Esophagus muscularis mucosa (tissue), 4 donors: ENCODE measurements around the gene KCNMB1. TPM values are rescaled to one million over a fixed set of nuclear protein-coding genes. Genes with fewer than 3 reads are reported as not detected.
A peak's percentile ranks its signal among the peaks of the same experiment; 100 is the strongest.

Source experiments
- DNase-seq: peaks from one replicate; pipeline ENCODE4 v3.0.0-alpha.2; 2017; ENCODE audit errors: extremely low spot score
- H3K27ac ChIP-seq, 4 donors: fragments of 200-600 bp; sonication (generic); replicated peaks in 1 of 4; 1 replicate in 3 of 4; 2 replicates in 1 of 4; pipeline ENCODE4 v1.5.1; 2016 to 2019; ENCODE audit warnings: mild to moderate bottlenecking in 1 of 4
- H3K27me3 ChIP-seq, 4 donors: fragments of 200-600 bp; sonication (generic); one replicate each; pipeline versions ENCODE4 v1.5.1 to v1.6.0; 2016 to 2019
- H3K36me3 ChIP-seq, 4 donors: fragments of 200-600 bp; sonication (generic); one replicate each; pipeline ENCODE4 v1.5.1; 2016 to 2019
- H3K4me1 ChIP-seq, 4 donors: fragments of 200-600 bp; sonication (generic); one replicate each; pipeline ENCODE4 v1.5.1; 2016 to 2019
- H3K4me3 ChIP-seq, 4 donors: fragments of 200-600 bp; sonication (generic); 1 replicate in 2 of 4; 2 replicates in 2 of 4; pipeline ENCODE4 v1.5.1; 2016 to 2019; ENCODE audit warnings: mild to moderate bottlenecking in 4 of 4, moderate library complexity in 1 of 4
- H3K9me3 ChIP-seq, 4 donors: fragments of 200-600 bp; sonication (generic); 1 replicate in 3 of 4; 2 replicates in 1 of 4; pipeline ENCODE4 v1.5.1; 2016 to 2019
- EP300 ChIP-seq: sonication (generic); formaldehyde crosslinking; IDR thresholded peaks from one replicate; pipeline ENCODE4 v1.6.1; 2017; ENCODE audit warnings: antibody characterized with exemption
- POLR2A ChIP-seq: fragments of 450-650 bp; IDR thresholded peaks from one replicate; pipeline ENCODE4 v1.6.1; 2017; ENCODE audit warnings: antibody characterized with exemption, moderate library complexity, mild to moderate bottlenecking, low read depth
- POLR2AphosphoS5 ChIP-seq, 2 donors: sonication (generic); formaldehyde crosslinking; IDR thresholded peaks; one replicate each; pipeline ENCODE4 v1.6.1; 2017; ENCODE audit warnings: antibody characterized with exemption in 2 of 2
- WGBS: methylation state at CpG from one replicate; pipeline ENCODE4 v1.1.5; 2018; 5-methylcytosine and 5-hydroxymethylcytosine counted together
- intact Hi-C: fragments of 100-400 bp; cut with DNase I; formaldehyde crosslinking; loops from one replicate; pipeline ENCODE4 v1.15.1; 2023
- total RNA-seq, 4 donors: library from RNA; depleted of rRNA; stranded (reverse); fragments of >200 nt; gene quantifications; one replicate each; pipeline versions ENCODE4 v1.1.0 to v1.2.1, GENCODE V29; 2016
- TF ChIP-seq, protein P1 (sequence below), 3 experiments: fragments of 200-600 bp in 2 of 3; fragments of 450-650 bp in 1 of 3; sonication (generic) in 2 of 3; IDR thresholded peaks; one replicate each; pipeline ENCODE4 v1.5.1; 2017 to 2019; ENCODE audit warnings: antibody characterized with exemption in 3 of 3, mild to moderate bottlenecking in 2 of 3, moderate library complexity in 1 of 3

Gene KCNMB1
- total RNA-seq, 4 donors from 2014 or later: 45.6 to 83.0 (median 78.8) TPM

DNA sequence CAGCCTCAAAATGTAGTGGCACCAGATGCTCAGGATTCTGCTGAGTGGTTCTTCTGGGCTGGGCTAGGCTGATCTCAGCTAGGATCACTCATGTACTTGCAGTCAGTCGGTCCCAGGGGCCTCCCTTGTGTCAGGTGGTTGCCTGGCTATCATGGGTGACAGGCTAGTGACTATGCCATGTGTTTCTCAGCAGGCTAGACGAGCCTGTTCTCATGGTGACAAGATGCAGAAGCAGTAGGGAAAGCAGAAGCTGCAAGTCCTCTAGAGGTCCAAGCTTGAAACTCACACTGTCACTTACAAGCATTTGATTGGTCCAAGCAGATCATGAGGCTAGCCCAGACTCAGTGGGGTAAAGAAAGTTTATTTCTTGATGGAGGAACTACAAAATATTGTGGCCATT is 15.2 kb upstream of the KCNMB1 start:
- Histone ChIP-seq H3K4me1 (peaks cover 0 to 20% (median 16%) of the 10 kb centered on the region in 4 donors), H3K36me3 (no peaks in the 10 kb centered on the region), H3K27ac (no peak overlapping the region), H3K9me3 (peaks cover 0 to 3% (median 0%) of the 10 kb centered on the region in 4 donors), H3K27me3 (no peaks in the 10 kb centered on the region), H3K4me3 (no peak overlapping the region)
- WGBS: 56% methylated on average over 1 of the region's 2 CpGs
- TF ChIP-seq POLR2AphosphoS5 (IDR thresholded peaks at IDR 0.05) (no peak), POLR2A (no peak), EP300 (no peak)
- TF ChIP-seq, protein P1, sequence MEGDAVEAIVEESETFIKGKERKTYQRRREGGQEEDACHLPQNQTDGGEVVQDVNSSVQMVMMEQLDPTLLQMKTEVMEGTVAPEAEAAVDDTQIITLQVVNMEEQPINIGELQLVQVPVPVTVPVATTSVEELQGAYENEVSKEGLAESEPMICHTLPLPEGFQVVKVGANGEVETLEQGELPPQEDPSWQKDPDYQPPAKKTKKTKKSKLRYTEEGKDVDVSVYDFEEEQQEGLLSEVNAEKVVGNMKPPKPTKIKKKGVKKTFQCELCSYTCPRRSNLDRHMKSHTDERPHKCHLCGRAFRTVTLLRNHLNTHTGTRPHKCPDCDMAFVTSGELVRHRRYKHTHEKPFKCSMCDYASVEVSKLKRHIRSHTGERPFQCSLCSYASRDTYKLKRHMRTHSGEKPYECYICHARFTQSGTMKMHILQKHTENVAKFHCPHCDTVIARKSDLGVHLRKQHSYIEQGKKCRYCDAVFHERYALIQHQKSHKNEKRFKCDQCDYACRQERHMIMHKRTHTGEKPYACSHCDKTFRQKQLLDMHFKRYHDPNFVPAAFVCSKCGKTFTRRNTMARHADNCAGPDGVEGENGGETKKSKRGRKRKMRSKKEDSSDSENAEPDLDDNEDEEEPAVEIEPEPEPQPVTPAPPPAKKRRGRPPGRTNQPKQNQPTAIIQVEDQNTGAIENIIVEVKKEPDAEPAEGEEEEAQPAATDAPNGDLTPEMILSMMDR (IDR thresholded peaks at IDR 0.05): no peak
- intact Hi-C loops: no loop called here
- DNase-seq: no peak

DNA sequence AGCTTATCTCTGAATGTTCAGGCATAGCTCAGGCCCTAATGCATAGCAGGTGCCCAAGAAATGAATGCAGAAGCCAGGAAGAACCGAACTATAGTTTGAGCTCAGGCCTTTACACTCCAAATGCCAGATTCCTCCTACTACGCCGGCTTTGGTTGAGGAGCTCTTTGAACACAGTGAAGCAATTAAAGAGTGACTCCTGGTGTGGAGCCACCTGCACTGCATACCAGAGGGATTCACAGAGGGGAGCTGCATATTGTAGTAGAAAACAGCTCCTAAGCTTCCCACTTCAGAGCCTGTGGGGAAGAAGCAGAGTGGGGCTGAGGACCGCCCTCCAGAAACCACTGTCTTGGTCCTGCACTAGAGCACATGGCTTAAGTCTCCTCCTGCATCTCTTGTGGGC is 14.5 kb upstream of the KCNMB1 start:
- Histone ChIP-seq H3K4me3 (no peak overlapping the region), H3K36me3 (no peaks in the 10 kb centered on the region), H3K27ac (no peak overlapping the region), H3K9me3 (peaks cover 0 to 3% (median 0%) of the 10 kb centered on the region in 4 donors), H3K4me1 (peaks cover 0 to 15% (median 11%) of the 10 kb centered on the region in 4 donors), H3K27me3 (no peaks in the 10 kb centered on the region)
- intact Hi-C loops: no loop called here
- DNase-seq: no peak
- TF ChIP-seq POLR2AphosphoS5 (IDR thresholded peaks at IDR 0.05): no peak
- TF ChIP-seq, protein P1 (IDR thresholded peaks at IDR 0.05): peak in 1 of 3 experiments; percentile 5
- 77% methylated on average over 3 of the region's 4 CpGs for WGBS

DNA sequence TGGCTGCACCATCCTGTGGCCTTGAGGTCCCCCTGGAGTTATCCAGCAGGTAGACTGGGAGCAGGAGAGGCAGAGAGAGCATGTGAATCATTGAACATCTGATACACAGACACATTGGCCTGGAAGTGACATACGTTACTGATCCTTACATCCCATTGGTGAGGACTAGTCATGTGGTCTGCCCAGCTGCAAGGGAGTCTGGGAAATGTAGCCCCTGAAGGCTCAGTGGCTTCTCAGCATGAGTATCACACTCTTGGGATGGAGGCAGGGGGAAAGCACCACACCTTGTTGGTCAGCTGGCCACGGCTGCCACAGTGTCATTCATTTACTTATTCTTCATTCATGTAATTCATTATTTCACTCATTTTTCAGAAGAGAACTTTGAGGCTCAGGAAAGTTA is 13.3 kb upstream of the KCNMB1 start:
- H3K9me3 ChIP-seq: peaks cover 0 to 3% (median 0%) of the 10 kb centered on the region in 4 donors
- TF ChIP-seq POLR2AphosphoS5 (IDR thresholded peaks at IDR 0.05) (no peak), EP300 (no peak), POLR2A (no peak)
- TF ChIP-seq, protein P1 (IDR thresholded peaks at IDR 0.05): no peak
- H3K36me3 ChIP-seq: no peaks in the 10 kb centered on the region
- no peak overlapping the region for H3K4me3 ChIP-seq
- DNase-seq: no peak
- peaks cover 0 to 5% (median 0%) of the 10 kb centered on the region in 4 donors for H3K4me1 ChIP-seq
- intact Hi-C loops: no loop called here
- H3K27me3 ChIP-seq: no peaks in the 10 kb centered on the region
- no peak overlapping the region for H3K27ac ChIP-seq
- WGBS: 92% methylated on average over 2 of the region's 2 CpGs

DNA sequence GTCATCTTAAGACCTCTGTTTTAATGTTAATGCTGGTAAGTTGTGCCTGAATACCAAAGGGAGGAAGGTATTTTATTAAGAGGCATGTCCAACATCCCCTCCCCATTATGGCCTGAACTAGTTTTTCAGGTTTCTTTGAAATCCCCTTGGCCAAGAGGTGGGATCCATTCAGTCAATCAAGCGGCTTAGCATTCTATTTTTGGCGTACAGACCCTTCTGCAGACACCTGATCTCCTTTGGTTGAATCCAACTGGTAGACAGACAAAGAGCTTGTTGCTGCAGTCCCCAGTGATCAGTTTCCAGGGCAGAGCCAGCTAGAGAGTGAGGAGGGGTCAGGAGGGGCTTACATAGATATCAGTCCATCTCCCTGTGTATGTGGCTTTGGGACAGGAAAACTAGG is 7.9 kb upstream of the KCNMB1 start:
- H3K27ac ChIP-seq: no peak overlapping the region
- TF ChIP-seq, protein P1 (IDR thresholded peaks at IDR 0.05): no peak
- no peak for TF ChIP-seq POLR2AphosphoS5 (IDR thresholded peaks at IDR 0.05)
- WGBS: 78% methylated on average over 2 of the region's 2 CpGs
- H3K36me3 ChIP-seq: no peaks in the 10 kb centered on the region
- no peaks in the 10 kb centered on the region for H3K27me3 ChIP-seq
- no peak for DNase-seq
- H3K4me1 ChIP-seq: peaks cover 0 to 43% (median 39%) of the 10 kb centered on the region in 4 donors
- intact Hi-C loops: no loop called here
- H3K4me3 ChIP-seq: no peak overlapping the region
- H3K9me3 ChIP-seq: peaks cover 0 to 3% (median 0%) of the 10 kb centered on the region in 4 donors

DNA sequence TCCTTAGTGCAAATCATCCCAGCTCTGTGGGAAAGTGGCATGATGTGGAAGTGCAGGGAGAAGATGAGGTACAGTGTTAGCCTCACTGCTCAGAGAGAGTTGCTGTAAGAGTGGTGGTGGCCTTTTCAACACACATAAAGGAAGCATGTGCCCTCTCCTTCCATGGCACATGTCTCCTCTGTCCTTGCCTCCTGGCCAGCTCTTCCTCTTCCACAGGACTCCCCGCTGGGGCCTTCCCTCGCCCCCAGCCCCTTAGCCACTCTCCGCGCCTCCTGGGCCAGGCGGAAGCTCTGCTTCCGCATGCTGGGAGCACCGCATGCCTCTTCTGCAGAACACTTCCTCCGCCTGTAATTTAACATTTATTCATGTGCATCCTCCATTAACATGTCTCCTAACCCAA is 4.8 kb upstream of the KCNMB1 start:
- Histone ChIP-seq H3K9me3 (no peaks in the 10 kb centered on the region), H3K4me1 (peaks cover 0 to 64% (median 61%) of the 10 kb centered on the region in 4 donors), H3K27ac (peak overlapping the region in 1 of 4 donors; percentile 39), H3K27me3 (no peaks in the 10 kb centered on the region), H3K36me3 (no peaks in the 10 kb centered on the region), H3K4me3 (no peak overlapping the region)
- TF ChIP-seq, protein P1 (IDR thresholded peaks at IDR 0.05): no peak
- no peak for TF ChIP-seq POLR2AphosphoS5 (IDR thresholded peaks at IDR 0.05)
- TF ChIP-seq POLR2A: no peak
- WGBS: 85% methylated on average over 8 of the region's 8 CpGs
- DNase-seq: no peak
- intact Hi-C loops: no loop called here
